ENCODE results near the gene FHL2. TPM values are rescaled to one million over a fixed set of nuclear protein-coding genes. Genes with fewer than 3 reads are reported as not detected.

FHL2 gene
- total and polyA plus RNA-seq, 2 of the 13 experiments (the other 11 are each of a cell fraction or from before 2014, with no cell fraction given): 1.9 to 74.8 TPM

DNA sequence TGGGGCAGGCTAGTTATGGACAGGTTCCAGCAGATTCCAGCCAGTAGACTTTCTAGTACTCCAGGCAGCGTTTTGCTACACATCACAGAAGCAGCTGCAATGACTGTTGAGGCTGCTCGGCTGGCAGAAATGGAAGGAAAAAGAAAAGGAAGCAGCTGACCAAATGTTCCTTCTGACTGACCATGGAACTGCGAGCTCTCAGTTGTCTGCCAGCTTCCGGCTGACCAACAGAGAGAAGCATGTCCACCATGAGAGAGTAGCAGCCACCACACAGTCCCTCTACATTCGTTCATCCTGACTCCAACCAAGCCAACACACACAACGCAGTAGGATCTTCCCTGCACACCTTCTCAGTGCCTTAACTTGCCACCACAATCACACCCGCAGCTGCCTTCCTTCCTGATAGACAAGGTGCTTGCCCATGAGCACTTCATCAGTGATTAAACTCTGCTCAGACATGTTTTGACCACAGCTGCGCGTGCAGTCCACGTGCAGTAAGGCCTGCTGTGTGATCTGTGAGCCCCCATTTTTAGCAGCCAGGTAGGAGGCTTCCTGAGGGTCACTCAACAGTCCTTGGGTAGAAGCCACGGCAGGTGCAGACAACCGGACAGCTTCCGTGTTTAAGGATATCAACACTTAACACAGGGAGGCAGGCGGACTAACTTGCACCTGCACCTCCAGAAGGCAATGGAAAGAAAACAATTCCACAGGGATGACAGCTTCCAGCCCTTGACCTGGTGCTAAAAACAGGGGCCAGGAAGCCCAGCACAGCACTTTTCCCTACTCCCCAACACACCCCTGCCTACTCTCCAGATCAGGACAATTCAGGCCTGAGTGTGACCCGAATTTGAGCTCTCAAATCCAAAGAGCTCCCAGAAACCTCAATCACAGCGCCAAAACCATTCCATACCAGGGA is 70.3 kb downstream of the FHL2 start (continued):
- TF ChIP-seq, protein P1, sequence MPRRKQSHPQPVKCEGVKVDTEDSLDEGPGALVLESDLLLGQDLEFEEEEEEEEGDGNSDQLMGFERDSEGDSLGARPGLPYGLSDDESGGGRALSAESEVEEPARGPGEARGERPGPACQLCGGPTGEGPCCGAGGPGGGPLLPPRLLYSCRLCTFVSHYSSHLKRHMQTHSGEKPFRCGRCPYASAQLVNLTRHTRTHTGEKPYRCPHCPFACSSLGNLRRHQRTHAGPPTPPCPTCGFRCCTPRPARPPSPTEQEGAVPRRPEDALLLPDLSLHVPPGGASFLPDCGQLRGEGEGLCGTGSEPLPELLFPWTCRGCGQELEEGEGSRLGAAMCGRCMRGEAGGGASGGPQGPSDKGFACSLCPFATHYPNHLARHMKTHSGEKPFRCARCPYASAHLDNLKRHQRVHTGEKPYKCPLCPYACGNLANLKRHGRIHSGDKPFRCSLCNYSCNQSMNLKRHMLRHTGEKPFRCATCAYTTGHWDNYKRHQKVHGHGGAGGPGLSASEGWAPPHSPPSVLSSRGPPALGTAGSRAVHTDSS (CRISPR knock-in tag; conservative IDR thresholded peaks at IDR 0.05): no peak
- peak; percentile 67; the same call in 1 of the 2 replicates for TF ChIP-seq SAFB2 (CRISPR knock-in tag; IDR thresholded peaks at IDR 0.05; ENCODE audit: borderline replicate concordance, low read depth)
- TF ChIP-seq ZNF773 (CRISPR knock-in tag; IDR thresholded peaks at IDR 0.05; ENCODE audit: borderline replicate concordance): 0 out of 2 replicates have a peak, but pooled peaks have one; percentile 19
- TF ChIP-seq, protein P2, sequence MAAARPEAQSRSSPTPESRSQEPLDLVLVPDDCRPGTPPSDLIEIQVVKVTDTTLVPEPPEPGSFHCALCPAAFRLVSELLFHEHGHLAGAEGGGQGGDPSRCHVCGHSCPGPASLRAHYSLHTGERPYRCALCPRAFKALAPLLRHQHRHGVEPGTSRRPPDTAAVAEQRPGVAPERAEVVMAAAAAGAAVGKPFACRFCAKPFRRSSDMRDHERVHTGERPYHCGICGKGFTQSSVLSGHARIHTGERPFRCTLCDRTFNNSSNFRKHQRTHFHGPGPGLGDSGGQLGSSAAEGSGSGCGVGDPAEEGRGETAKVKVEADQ (CRISPR knock-in tag; IDR thresholded peaks at IDR 0.05; ENCODE audit: borderline replicate concordance): no peak
- no peak for TF ChIP-seq PBX2 (CRISPR knock-in tag; IDR thresholded peaks at IDR 0.05)
- peak; percentile 58; the same call in 1 of the 2 replicates for TF ChIP-seq YEATS2 (CRISPR knock-in tag; IDR thresholded peaks at IDR 0.05; ENCODE audit: borderline replicate concordance)
- TF ChIP-seq ZNF740 (CRISPR knock-in tag; IDR thresholded peaks at IDR 0.05): no peak; the same call in 1 of the 2 replicates
- TF ChIP-seq ARID4A (CRISPR knock-in tag; IDR thresholded peaks at IDR 0.05; ENCODE audit: borderline replicate concordance): peak; percentile 78
- TF ChIP-seq, protein P3, sequence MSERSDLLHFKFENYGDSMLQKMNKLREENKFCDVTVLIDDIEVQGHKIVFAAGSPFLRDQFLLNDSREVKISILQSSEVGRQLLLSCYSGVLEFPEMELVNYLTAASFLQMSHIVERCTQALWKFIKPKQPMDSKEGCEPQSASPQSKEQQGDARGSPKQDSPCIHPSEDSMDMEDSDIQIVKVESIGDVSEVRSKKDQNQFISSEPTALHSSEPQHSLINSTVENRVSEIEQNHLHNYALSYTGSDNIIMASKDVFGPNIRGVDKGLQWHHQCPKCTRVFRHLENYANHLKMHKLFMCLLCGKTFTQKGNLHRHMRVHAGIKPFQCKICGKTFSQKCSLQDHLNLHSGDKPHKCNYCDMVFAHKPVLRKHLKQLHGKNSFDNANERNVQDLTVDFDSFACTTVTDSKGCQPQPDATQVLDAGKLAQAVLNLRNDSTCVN (CRISPR knock-in tag; IDR thresholded peaks at IDR 0.05; ENCODE audit: borderline replicate concordance): peak; percentile 10
- peak; percentile 74 for TF ChIP-seq TFDP2 (CRISPR knock-in tag; IDR thresholded peaks at IDR 0.05)
- no peak for TF ChIP-seq TCF12 (IDR thresholded peaks at IDR 0.05)
- TF ChIP-seq TCF12 (CRISPR knock-in tag; IDR thresholded peaks at IDR 0.05): no peak
- no peak for TF ChIP-seq GMEB2 (CRISPR knock-in tag; IDR thresholded peaks at IDR 0.05; ENCODE audit: low read depth)

Measured in HepG2 (cell line).